ENCODE data around the gene POLR1C.

The POLR1C gene

GRCh38 chr6:43496370-43497128 lies 20.3 kb upstream of the POLR1C start (continued):
- TF ChIP-seq HIC1 (tag by site-specific recombination; IDR thresholded peaks at IDR 0.05) (no peak), ZNF521 (tag by site-specific recombination; IDR thresholded peaks at IDR 0.05) (no peak), ZNF555 (tag by site-specific recombination; conservative IDR thresholded peaks at IDR 0.05) (no peak), GLI4 (tag by site-specific recombination; IDR thresholded peaks at IDR 0.05) (no peak), AEBP2 (tag by site-specific recombination; IDR thresholded peaks at IDR 0.05; ENCODE audit: borderline replicate concordance) (no peak), MEIS1 (CRISPR knock-in tag; IDR thresholded peaks at IDR 0.05; ENCODE audit: borderline replicate concordance) (peak; percentile 23; the same call in 1 of the 2 replicates), ZNF610 (tag by site-specific recombination; IDR thresholded peaks at IDR 0.05; ENCODE audit: borderline replicate concordance) (no peak), ZBTB20 (tag by site-specific recombination; IDR thresholded peaks at IDR 0.05) (no peak), ZNF280C (tag by site-specific recombination; IDR thresholded peaks at IDR 0.05) (no peak), ZNF488 (tag by site-specific recombination; IDR thresholded peaks at IDR 0.05) (no peak), ZFHX2 (tag by site-specific recombination; conservative IDR thresholded peaks at IDR 0.05) (peak; percentile 70), ZBTB6 (tag by site-specific recombination; IDR thresholded peaks at IDR 0.05) (no peak), ZNF449 (tag by site-specific recombination; IDR thresholded peaks at IDR 0.05) (no peak), ZNF585B (tag by site-specific recombination; IDR thresholded peaks at IDR 0.05) (no peak), ZNF544 (tag by site-specific recombination; IDR thresholded peaks at IDR 0.05) (no peak), ZNF132 (tag by site-specific recombination; IDR thresholded peaks at IDR 0.05; ENCODE audit: borderline replicate concordance) (no peak), GFI1B (tag by site-specific recombination; IDR thresholded peaks at IDR 0.05) (no peak), ZNF596 (tag by site-specific recombination; IDR thresholded peaks at IDR 0.05) (no peak), WT1 (tag by site-specific recombination; IDR thresholded peaks at IDR 0.05) (no peak), ZNF639 (tag by site-specific recombination; IDR thresholded peaks at IDR 0.05) (no peak), ZSCAN23 (tag by site-specific recombination; IDR thresholded peaks at IDR 0.05) (no peak), ZNF37A (tag by site-specific recombination; IDR thresholded peaks at IDR 0.05) (no peak), ZNF792 (tag by site-specific recombination; IDR thresholded peaks at IDR 0.05) (no peak), ZBTB49 (tag by site-specific recombination; IDR thresholded peaks at IDR 0.05; ENCODE audit: low read depth) (no peak), ZNF473 (tag by site-specific recombination; IDR thresholded peaks at IDR 0.05) (no peak), ZNF155 (tag by site-specific recombination; IDR thresholded peaks at IDR 0.05) (no peak)
